A549 treated with CORT108297 at 1 μM for 4 hours (cell line): ENCODE measurements around the gene OAT. TPM values are rescaled to one million over a fixed set of nuclear protein-coding genes. Genes with fewer than 3 reads are reported as not detected.

Experiments used
- total RNA-seq: library from RNA; stranded (reverse); fragments of 200-300 nt; extraction: Qiagen RNA extraction; gene quantifications from 5 replicates; pipeline ENCODE4 v1.2.3, GENCODE V29; 2022

Gene OAT
- total RNA-seq = 61.0 to 94.4 TPM (median 69.4 TPM) in 5 replicates

DNA sequence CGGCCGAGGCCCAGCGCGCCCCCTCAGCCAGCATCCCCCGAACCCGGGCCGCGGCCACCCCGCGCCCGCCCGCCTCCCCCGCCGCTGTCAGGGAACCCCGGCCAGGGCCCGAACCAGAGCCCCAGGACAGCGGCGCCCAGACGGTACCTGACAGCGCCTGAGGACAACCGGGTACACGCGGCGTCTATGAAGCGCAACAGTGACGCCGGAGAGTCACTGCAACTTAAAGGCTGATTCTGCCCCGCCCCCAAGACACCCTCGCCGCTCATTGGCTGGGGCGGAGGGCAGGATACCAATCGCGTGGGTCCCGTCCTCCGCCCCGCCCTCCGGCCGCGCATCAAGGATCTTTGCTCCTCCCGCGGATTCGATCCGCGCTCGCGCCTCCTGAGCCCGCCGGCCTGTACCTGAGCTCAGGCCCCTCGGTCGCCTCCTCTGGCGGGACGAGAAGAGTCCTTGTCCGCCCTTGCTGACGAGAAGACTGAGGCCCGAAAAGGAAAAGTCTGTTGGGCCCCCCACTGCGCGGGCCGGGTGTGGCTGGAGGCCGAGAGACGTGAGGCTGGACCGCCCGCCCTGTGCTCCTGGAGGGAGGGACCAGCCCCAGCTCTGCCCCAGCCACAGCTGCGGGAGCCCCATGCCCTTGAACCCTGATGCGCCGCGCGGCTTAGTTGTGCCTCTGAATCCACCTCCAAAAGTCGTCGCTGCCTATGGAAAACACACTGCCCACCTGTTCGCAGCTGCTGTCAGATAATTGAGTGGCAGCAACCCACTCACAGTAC is at the start of gene OAT:
OAT (minus strand) TSS at position 198 of the 776 bp plus-strand sequence. CDS start 6,752 bp downstream, outside the sequence.

GRCh38 chr10:124461642-124462347 is 43.1 kb upstream of the OAT start, which contains the start of gene LHPP:
Gene LHPP, plus strand, starts transcription at chr10:124461823. Its CDS starts 40 bp downstream, at chr10:124461863.

GRCh38 chr10:124450012-124450782 is 31.5 kb upstream of the OAT start, which contains the start of gene NKX1-2:
Gene NKX1-2, minus strand, starts transcription at chr10:124450035. Its CDS starts 92 bp downstream, at chr10:124449943.

Other genes starting within 250 kb of the OAT start
- gene NKX1-2, start 31.1 kb upstream of the OAT start, total RNA-seq = 0.02 to 0.10 TPM in 2 of 5 replicates, not detected in the others
- gene LHPP, start 42.9 kb upstream of the OAT start, total RNA-seq = 10.6 to 13.5 TPM (median 11.6 TPM) in 5 replicates